RWPE2 (cell line): Measurements from ENCODE around the gene DDAH2.

Experiments used
- ATAC-seq: fragments of 200-7000 bp; cut with Tn5 transposase; 3 replicates; pipeline ENCODE4 v1.9.1; 2021; ENCODE audit warnings: low read depth
- DNase-seq: peaks from one replicate; pipeline ENCODE4 v3.0.0-alpha.2; 2020; ENCODE audit warnings: low spot score
- H3K27ac ChIP-seq: fragments of 450-650 bp; 2 replicates; pipeline ENCODE4 v1.5.1; 2017; ENCODE audit warnings: mild to moderate bottlenecking; ENCODE audit not compliant: poor library complexity, severe bottlenecking
- H3K27me3 ChIP-seq: fragments of 250-450 bp; sonication (Bioruptor Pico); 2 replicates; pipeline ENCODE4 v1.5.1; 2021; ENCODE audit warnings: mild to moderate bottlenecking, moderate library complexity; ENCODE audit not compliant: insufficient read depth, poor library complexity, severe bottlenecking
- H3K36me3 ChIP-seq: fragments of 250-450 bp; sonication (Bioruptor Pico); 2 replicates; pipeline ENCODE4 v1.5.1; 2020; ENCODE audit warnings: low read depth, mild to moderate bottlenecking, moderate library complexity
- H3K4me1 ChIP-seq: fragments of 250-450 bp; sonication (Bioruptor Pico); 2 replicates; pipeline ENCODE4 v1.5.1; 2021; ENCODE audit warnings: mild to moderate bottlenecking, moderate library complexity; ENCODE audit not compliant: insufficient read depth, poor library complexity, severe bottlenecking
- H3K4me3 ChIP-seq: fragments of 250-450 bp; sonication (Bioruptor Pico); 2 replicates; pipeline ENCODE4 v1.5.1; 2021; ENCODE audit warnings: mild to moderate bottlenecking, moderate library complexity; ENCODE audit not compliant: severe bottlenecking
- H3K9me3 ChIP-seq: fragments of 250-450 bp; sonication (Bioruptor Pico); 2 replicates; pipeline ENCODE4 v1.5.1; 2021; ENCODE audit warnings: mild to moderate bottlenecking, moderate library complexity; ENCODE audit not compliant: severe bottlenecking
- CTCF ChIP-seq: fragments of 450-650 bp; IDR thresholded peaks from one replicate; pipeline ENCODE4 v1.5.1; 2017; ENCODE audit warnings: mild to moderate bottlenecking, moderate library complexity; ENCODE audit not compliant: poor library complexity, severe bottlenecking

DDAH2 gene

GRCh38 chr6:31727717-31728671 lies 1.1 kb downstream of the DDAH2 start:
- H3K27me3 ChIP-seq, result no peaks in the 10 kb centered on the region
- DNase-seq (no peak), ATAC-seq (no peak)
- H3K36me3 ChIP-seq, result peaks cover 28% of the 10 kb centered on the region
- no peak overlapping the region for H3K27ac ChIP-seq
- peaks cover 3% of the 10 kb centered on the region for H3K4me1 ChIP-seq
- no peak for TF ChIP-seq CTCF
- H3K9me3 ChIP-seq, result no peaks in the 10 kb centered on the region
- H3K4me3 ChIP-seq, result no peak overlapping the region

GRCh38 chr6:31727034-31727716 lies 1.9 kb downstream of the DDAH2 start:
- Histone ChIP-seq H3K36me3 (peaks cover 20% of the 10 kb centered on the region), H3K27me3 (no peaks in the 10 kb centered on the region), H3K4me1 (peaks cover 3% of the 10 kb centered on the region), H3K27ac (no peak overlapping the region), H3K4me3 (no peak overlapping the region), H3K9me3 (no peaks in the 10 kb centered on the region)
- no peak for ATAC-seq
- TF ChIP-seq CTCF, result no peak
- no peak for DNase-seq

GRCh38 chr6:31725502-31726350 lies 3.4 kb downstream of the DDAH2 start:
- Histone ChIP-seq H3K36me3 (peaks cover 6% of the 10 kb centered on the region), H3K4me1 (peaks cover 3% of the 10 kb centered on the region), H3K4me3 (no peak overlapping the region), H3K27ac (no peak overlapping the region), H3K9me3 (no peaks in the 10 kb centered on the region), H3K27me3 (no peaks in the 10 kb centered on the region)
- DNase-seq, result no peak
- no peak for ATAC-seq
- no peak for TF ChIP-seq CTCF

GRCh38 chr6:31723980-31724691 lies 5.0 kb downstream of the DDAH2 start:
- H3K36me3 ChIP-seq, result no peaks in the 10 kb centered on the region
- H3K9me3 ChIP-seq, result no peaks in the 10 kb centered on the region
- no peak for DNase-seq
- no peak for TF ChIP-seq CTCF
- no peak overlapping the region for H3K27ac ChIP-seq
- no peak overlapping the region for H3K4me3 ChIP-seq
- no peaks in the 10 kb centered on the region for H3K27me3 ChIP-seq
- H3K4me1 ChIP-seq, result no peaks in the 10 kb centered on the region
- ATAC-seq, result no peak
